ENCODE data around the gene RAB13.
"Not testable (repeated sequence)": the region's sequence is repeated elsewhere in the genome, so short reads cannot be mapped to it uniquely, and the experiment has no call there.

RAB13 gene

DNA sequence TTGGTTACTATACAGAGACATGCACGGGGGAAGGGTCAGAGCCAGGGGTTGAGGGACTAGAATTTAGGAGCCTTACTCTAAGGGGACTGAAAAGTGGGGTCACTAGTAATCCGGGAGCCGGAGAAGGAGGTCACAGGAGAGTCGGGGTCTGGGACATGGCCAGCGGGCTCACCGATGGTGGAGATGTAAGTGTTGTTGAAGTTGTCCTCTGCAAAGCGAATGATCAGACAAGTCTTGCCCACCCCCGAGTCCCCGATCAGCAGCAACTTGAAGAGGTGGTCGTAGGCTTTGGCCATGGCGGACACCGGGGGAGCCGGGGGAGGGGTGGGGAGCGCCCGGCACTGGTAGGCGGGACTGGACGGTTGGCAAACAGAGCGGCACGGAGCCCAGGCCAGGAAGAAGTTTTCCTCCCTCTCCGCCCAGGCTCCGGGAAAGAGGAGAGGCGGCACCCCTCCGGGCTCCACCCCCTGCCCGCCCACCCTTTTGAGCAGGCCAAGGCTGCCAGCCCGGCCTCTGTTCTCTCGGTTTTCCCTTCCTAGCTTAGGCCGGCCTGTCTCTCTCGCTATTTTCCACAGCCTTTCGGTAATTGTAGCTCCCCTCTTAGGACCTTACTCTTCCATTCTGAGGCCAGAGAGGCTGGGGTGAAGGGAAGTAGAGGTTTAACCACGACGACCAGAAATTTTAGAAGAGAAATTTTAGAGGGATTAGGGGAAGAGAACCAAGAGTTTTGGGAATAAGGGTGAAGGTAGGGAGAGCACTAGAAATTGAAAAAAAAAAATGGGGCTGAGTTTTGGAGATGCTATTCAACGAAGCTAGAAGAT lies at the start of gene RAB13:
RAB13 (minus strand) TSS at position 399 of the 821 bp plus-strand sequence; CDS start at position 296, 103 bp downstream.
- no peak for DNase-seq

GRCh38 chr1:154033697-154034096 lies 47.6 kb upstream of the RAB13 start:
- not testable (repeated sequence) for DNase-seq

GRCh38 chr1:154019940-154020339 lies 33.8 kb upstream of the RAB13 start:
- DNase-seq = no peak

DNA sequence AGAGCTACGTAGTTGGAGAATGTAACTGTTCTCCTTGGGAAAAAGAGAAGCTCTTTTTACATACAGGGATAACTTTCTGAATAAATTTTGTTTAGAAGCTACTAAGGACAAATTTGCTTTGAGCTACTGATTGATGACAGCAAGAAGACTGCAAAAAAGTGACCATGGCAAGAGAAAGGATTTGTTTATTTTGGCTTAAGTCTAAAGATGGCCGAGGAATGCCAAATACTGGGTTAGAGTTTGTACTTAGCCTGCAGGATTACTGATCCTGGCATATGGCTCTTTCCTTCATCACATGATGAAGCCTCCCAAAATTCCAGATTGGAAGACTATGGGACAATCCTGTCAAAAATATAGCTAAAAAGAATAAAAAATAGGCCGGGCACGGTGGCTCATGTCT lies 33.1 kb upstream of the RAB13 start:
- no peak for DNase-seq

GRCh38 chr1:154014154-154014907 lies 28.2 kb upstream of the RAB13 start:
- DNase-seq = no peak

DNA sequence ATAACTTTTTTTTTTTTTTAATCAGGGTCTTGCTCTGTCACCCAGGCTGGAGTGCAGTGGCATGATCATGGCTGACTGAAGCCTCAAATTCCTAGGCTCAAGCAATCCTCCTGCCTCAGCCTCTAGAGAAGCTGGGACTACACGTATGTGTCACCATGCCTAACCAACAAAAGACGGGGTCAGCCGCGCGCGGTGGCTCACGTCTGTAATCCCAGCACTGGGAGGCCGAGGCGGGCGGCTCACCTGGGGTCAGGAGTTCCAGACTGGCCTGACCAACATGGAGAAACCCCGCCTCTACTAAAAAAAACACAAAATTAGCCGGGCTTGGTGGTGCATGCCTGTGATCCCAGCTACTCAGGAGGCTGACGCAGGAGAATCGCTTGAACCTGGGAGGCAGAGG lies 26.4 kb upstream of the RAB13 start:
- DNase-seq = not testable (repeated sequence)

- DNase-seq = no peak
Measured at GRCh38 chr1:154012129-154012528, 26.0 kb upstream of the RAB13 start.

DNA sequence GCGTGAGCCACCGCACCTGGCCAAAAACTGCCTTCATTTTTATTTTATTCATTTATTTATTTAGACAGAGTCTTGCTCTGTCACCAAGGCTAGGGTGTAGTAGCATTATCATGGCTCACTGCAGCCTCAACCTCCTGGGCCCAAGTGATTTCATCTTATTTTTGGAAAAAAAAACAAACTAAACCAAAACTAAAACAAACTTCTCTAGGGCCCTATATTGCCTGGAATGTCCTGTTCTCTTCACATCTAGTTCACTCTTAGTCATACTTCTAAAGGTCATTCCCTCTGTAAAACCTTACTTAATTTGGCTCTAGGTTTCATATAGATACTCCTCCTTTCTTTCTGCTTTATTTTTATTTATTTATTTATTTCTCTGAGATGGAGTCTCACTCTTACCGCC lies 20.0 kb upstream of the RAB13 start:
- no peak for DNase-seq

- DNase-seq = no peak
Measured at GRCh38 chr1:154000420-154000819, 14.3 kb upstream of the RAB13 start.

- DNase-seq = not testable (repeated sequence)
Measured at GRCh38 chr1:153996882-153997281, 10.7 kb upstream of the RAB13 start.

- no peak for DNase-seq
Measured at GRCh38 chr1:153995640-153996039, 9.5 kb upstream of the RAB13 start.

DNA sequence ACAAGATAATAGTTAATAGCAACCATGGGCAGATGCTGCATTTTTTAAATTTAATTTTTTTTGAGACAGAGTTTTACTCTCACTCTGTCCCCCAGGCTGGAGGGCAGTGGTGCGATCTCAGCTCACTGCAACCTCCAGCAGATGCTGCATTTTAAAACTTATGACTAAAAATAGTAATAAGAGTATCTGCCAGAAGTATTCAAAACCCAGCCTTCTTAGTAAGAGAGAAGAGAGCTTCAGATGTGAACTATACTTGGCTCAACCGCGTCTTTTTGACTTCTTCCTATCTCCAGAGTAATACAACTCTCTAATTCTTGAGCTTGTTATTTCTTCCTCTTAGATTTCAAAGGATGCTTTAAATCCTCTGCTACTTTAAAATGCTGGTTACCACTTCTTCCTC lies 9.1 kb upstream of the RAB13 start:
- DNase-seq = no peak

DNA sequence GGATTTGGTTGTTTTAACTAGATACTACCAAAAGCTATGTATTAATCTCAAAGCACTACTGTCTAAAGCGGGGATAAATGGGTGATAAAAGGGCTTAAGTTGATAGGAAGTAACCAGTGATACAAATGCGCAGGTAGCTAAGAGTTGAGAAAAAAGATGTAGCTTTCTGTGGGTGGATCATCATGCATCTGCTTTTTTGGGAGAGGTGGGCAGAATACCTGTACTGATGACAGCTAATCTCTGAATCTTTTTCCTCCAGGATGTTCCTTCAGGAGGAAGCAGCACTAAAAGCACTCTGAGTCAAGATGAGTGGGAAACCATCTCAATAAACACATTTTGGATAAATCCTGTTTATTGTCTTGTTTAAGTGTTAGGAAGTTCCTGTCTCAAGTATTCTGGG lies 5.7 kb upstream of the RAB13 start:
- no peak for DNase-seq

DNA sequence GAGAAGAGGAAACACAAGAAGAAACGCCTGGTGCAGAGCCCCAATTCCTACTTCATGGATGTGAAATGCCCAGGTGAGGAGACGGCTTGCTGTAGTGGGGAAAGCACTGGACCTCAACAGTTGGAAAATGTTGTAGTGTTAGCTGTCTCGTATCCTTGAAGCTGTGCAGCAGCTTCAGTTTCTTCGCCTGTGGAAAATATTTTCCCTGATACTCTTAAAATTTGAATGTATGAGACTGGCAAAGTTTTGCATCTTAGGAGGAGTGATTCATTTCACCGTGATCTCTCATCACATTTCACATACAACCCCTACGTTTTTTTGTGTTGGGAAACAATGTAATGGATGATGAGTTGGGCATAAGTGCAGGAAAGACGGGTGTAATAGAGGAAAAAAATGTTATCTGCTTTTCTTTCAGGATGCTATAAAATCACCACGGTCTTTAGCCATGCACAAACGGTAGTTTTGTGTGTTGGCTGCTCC lies 5.1 kb upstream of the RAB13 start:
- no peak for DNase-seq

DNA sequence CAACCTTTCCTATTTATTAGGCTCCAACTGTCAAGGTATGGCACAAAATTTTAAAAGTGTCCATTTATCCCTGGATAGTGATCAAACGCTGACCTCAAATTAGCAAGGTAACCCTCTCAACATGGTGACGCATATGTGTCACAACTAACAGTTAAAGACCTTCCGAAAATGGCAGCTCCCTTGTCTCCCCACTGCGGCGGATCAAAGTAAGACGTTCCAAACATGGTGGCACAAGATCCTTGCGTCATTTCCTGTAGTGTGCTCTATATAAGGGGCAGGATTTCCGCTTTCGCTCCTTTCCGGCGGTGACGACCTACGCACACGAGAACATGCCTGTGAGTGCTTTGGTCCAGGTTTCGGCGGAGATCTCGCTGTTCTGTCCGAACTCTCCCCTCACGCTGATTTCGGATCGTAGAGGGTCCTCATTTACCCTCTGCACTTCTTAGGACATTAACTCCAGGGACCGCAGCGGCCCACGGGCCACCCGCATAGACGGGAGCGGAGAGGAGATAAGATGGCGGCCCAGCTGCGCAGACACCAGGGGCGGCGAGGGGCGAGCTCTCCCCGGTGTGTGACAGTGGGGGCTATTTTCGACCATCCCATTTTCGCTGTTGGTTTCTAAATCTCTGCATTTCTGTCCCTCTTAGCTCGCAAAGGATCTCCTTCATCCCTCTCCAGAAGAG lies 4.5 kb upstream of the RAB13 start, which contains the start of gene RPS27:
RPS27 (plus strand) TSS at position 295 of the 683 bp plus-strand sequence; CDS start at position 330, 35 bp downstream.
- peak; percentile 78 to 84 for DNase-seq

DNA sequence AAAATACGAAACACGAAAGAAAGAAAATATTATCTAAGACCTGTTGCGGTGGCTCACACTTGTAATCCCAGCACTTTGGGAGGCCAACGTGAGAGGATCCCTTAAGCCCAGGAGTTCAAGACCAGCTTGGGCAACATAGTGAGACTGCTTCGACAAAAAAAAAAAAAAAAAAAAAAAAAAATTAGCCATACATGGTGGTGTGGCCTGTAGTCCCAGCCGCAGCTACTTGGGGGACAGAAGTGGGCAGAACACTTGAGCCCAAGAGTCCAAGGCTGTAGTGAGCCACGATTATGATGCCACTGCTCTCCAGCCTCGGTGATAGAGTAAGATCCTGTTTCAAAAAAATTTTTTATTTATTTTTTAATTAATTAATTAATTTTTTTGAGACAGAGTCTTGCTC lies 1.5 kb upstream of the RAB13 start:
- no peak for DNase-seq

DNA sequence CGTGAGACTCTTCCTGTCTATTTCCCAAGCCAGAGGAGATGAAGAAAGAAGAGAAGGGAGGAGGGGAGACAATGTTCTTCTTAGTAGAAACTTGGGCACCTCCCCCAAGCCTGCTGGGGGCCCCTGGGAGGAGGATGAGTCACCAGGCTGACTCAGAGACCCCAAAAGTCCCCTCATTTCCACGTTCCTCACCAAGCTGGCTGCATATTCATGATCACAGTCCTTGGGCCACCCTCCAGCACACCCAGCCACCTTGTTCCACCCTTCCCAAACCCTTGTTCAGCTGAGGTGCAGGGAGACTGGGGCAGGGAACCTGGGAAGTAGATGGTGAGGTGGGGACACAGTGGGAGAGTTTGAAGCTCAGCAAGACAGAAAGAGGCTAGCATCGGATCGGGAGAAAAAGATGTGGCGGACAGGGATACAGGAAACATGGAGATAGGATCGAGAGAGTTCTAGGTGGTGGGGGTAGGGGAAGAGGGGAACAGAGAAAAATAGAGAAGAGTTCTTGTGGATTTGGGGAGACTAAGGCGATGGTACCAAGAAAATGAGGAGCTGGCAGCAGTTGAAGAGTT lies 712 bp downstream of the RAB13 start:
- peak in 1 of 2 experiments; percentile 25 for DNase-seq

DNA sequence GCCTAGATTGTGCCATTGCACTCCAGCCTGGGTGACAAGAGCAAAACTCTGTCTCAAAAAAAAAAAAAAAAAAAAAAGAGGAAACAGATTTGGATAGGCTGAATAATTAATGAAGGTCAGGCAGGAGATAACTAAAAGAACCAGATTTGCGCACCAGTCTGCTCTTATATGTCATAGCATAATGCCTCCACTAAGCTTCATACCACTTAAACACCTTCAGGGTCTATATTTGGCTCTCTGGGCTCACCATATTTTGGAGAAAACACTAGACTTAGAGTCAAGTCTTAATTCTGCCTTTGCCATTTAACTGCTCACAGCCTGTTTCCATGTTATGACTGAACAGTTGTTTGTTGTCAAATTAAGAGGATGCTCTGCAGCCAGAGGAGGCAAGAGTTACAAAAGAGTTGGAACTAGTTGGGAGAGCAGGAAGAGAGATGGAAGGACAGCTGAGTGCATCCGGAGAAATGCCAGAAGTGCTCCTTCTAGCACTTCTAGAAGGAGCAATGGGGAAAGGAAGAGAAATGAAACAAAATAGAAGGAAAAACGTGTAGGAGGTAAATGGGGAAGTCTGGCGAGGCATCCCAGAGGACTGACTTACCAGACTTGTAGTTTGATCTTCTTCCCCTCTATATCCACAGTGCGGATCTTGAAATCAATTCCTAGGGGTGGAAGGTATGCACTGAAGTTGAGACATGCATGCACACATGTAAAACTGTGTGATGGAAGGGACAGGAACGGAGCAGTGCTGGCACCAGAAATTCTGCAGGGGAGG lies 1.8 kb downstream of the RAB13 start:
- no peak for DNase-seq

GRCh38 chr1:153981735-153982134 lies 4.4 kb downstream of the RAB13 start:
- not testable (repeated sequence) for DNase-seq

DNA sequence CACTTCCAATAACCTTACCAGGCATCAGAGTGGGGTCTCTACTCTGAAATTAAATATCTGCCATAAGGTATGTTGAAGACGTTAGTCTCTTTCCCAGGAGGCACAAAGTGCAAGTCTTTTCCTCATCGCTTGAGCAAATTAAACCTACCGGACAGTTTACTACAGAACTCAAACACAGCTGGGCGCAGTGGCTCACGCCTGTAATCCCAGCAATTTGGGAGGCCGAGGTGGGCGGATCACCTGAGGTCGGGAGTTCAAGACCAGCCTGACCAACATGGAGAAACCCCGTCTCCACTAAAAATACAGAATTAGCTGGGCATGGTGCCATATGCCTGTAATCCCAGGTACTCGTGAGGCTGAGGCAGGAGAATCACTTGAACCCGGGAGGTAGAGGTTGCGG lies 7.0 kb downstream of the RAB13 start:
- DNase-seq = not testable (repeated sequence)

- DNase-seq = no peak
Measured at GRCh38 chr1:153978274-153978909, 7.7 kb downstream of the RAB13 start.
